Activated T-helper 9 cell treated with anti-CD3 and anti-CD28 coated beads, Interleukin-2, amount 50 U/mL, for 16 hours (primary cell): ENCODE data around the gene EIF2A.
"Not testable (repeated sequence)": the region's sequence is repeated elsewhere in the genome, so short reads cannot be mapped to it uniquely, and the experiment has no call there.

ENCODE experiments used
- DNase-seq: peaks from one replicate; pipeline ENCODE4 v3.0.0-alpha.2; 2020; ENCODE audit warnings: low read depth

The EIF2A gene

DNA sequence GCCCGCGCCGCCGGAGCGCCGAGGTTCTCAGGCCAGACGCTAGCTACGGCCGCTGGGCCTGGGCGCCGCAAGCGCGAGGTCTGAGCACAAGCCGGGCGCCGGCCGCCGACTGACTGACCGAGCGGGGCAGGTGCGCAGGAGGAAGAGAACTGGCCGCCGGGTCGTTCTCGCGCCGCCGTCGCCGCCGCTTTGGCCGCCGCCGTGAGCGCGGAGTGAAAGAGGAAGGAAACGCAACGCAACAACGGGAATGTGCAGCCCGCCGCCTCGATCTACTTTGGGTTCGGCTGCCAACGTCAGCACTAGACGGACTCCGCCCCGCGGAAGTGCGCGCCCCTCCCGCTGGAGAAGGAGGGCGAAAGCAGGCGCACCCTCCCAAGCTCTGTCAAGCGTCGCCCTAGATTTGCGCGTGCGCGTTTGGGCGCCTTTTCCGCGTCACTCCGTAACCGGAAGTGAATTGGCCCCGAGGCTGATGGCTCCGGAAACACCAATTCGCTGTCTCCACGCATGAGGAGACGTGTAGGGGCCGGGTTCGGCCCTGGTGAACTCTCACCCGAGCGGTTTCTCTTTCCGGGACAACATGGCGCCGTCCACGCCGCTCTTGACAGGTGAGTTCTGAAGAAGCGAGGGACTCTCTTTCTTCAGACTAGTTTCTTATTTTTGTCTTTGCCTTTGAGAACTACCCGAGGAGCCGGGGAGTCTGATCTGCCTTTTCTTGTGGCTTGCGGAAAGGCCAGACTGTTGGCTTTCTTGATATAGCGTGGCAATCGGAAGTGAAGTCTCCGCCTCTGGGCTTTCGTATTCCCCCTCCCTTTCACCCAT lies at the start of gene EIF2A, which contains the start of gene SERP1:
Gene EIF2A (plus strand): TSS at position 562 of the 819 bp plus-strand sequence. CDS start 16 bp downstream, at position 578.
Gene SERP1 (minus strand): TSS at position 271 of the 819 bp plus-strand sequence. CDS start 361 bp downstream, outside the sequence.
- DNase-seq: peak; percentile 99

DNA sequence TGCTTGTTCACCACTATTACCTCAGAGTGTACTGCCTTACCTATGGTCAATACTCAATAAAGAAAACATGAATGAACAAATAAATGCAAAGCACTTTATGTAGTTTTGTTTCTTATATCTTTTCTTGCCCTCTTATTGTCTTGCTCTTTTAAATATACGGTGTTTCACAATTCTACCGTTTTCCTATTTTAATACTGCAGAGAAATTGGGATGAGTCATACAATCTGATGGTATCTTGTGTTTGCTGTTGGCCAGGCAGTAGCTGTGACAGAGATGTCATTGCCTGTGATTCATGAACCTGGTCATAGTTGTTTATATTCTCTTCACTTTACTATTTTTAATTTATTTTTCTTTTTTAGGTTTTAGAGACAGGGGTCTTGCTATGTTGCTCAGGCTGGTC lies 48.6 kb upstream of the EIF2A start:
- DNase-seq: no peak

DNA sequence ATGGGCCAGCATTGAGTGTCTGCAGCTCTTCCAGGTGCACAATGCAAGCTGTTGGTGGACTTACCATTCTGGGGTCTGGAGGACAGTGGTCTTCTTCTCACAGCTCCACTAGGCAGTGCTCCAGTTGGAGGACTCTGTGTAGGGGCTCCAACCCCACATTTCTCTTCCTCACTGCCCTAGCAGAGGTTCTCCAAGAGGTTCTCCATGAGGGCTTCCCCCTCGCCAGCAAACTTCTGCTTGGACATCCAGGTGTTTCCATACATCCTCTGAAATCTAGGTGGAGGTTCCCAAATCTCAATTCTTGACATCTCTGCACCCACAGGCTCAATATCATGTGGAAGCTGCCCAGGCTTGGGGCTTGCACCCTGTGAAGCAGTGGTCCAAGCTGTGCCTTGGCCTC lies 45.6 kb upstream of the EIF2A start:
- not testable (repeated sequence) for DNase-seq

DNA sequence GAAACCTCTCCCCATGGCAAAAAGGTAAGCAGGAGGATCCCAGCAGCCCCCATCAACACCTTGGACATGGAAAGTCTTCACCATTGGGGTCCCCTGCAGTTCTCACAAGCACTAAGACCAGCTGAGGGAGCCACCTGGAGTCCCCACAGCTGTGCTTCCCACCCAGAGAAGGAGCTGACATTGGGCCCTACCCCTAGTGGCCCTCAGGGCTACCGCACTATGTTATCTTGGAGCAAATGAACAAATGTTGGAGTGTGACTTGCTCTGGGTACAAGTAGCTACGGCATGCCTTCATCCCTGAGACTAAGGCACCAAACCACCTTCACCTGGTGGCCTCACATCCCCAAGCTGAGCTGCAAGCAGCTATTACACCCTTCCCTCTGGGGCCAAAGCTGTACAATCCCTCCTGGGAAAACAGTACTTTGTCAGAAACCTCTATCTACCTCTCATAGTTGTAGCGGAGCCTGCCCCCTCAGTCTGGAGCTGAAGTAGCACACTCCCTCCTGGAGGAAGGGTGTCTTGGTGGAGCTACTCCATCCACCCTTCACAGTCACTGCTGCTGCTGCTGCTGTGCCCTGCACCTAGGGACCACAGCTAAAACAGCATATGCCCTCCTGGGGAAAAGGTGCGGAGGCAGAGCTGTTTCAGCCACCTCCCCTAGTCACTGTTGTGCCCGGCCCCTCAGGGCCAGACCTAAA lies 43.0 kb upstream of the EIF2A start:
- DNase-seq: no peak

DNA sequence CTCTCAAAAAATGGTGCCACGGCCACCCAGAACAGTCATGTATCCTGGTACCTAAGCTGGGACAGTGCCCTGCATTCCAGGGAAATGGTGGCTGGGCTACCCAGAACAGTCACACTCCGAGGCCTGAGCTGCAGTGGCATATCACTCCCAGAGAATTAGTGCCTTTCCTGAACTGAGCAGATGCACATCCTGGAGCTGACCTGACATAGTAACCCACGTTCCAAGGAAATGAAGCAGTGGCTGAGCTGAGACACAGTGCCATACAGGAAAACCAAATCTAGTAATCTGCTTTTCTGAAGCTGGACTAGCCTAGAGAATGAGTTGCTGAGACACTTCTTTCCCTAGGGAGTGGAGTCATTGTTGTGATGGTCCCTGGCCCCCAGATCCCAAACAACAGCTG lies 42.1 kb upstream of the EIF2A start:
- no peak for DNase-seq

DNA sequence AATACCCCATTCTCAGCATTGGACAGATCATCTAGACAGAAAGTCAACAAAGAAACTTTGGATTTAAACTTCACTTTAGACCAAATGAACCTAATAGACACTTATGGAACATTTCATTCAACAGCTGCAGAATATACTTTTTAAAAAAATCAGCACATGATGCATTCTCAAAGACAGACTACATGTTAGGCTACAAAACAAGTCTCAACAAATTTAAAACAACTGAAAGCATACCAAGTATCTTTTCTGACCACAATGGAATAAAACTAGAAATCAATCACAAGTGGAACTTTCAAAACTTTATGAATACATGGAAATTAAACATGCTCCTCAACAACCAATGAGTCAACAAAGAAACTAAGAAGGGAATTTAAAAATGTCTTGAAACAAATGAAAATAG lies 38.2 kb upstream of the EIF2A start:
- DNase-seq: no peak

DNA sequence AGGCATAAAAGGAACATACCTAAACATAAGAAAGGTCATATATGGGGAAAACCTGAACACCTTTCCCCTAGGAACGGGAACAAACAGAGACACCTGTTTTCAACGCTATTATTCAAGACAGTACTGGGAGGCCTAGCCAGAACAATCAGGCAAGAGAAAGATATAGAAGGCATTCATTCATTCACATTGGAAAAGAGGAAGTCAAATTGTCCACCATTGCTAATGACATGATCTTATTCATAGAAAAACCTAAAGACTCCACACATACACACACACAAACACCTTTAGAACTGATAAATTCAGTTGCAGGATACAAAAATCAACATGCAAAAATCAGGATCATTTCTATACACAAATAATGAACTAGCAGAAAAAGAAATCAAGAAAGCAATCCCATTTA lies 36.8 kb upstream of the EIF2A start:
- DNase-seq: no peak

DNA sequence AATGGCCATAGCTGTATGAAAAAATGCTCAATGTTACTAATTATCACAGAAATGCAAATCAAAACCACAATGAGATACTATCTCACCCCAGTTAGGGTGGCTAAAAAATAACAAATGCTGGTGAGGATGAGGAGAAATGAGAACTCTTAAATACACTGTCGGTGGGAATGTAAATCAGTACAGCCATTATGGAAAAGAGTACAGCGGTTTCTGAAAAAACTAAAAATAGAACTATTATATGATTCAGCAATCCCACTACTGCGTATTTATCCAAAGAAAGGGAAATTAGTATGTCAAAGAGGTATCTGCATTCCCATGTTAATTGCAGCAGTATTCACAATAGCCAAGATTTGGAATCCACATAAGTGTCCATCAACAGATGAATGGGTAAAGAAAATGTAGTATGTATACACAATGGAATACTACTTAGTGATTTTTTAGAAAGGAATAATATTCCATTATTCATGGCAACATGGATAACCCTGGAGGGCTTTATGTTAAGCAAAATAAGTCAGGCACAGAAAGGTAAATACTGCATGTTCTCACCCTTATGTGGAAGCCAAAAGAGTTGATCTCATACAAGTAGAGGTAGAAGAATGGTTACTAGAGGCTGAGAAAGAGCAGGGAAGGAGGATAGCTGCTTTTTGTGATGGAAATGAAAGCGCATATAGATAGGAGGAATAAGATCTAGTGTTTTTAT lies 35.3 kb upstream of the EIF2A start:
- DNase-seq: no peak

DNA sequence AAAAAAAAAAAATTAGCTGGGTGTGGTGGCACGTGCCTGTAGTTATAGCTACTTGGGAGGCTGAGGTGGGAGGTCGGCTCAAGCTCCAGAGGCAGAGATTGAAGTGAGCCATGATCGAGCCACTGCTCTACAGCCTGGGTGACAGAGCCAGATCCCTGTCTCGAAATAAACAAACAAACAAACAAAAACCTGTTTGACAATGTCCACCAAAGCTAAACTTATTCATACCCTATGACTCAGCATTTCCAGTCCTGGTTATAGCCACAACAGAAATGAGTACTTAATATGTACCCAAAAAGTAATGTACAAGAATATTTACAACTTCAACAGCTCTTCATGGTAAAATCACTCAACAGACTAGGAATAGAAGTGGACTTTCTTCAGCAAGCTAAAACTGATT lies 31.4 kb upstream of the EIF2A start:
- no peak for DNase-seq

DNA sequence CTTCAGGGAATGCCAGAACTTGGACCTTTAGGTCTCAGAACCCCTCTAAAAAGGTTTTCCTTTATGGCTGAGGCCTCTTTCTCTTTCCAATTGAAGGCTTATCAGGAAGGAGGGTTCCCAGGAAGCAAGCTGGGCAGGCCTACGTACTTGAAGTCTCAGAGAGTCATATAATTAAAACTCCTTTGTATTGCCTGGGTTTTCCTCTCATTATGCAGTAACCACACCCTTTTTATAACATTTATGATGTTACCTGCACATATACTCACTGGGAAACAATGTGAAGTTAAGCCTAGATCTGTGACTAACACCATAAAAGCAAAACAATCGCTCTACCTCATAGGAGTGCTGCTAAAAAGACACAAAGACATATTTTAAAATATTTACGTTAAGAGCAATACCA lies 27.6 kb upstream of the EIF2A start:
- no peak for DNase-seq

DNA sequence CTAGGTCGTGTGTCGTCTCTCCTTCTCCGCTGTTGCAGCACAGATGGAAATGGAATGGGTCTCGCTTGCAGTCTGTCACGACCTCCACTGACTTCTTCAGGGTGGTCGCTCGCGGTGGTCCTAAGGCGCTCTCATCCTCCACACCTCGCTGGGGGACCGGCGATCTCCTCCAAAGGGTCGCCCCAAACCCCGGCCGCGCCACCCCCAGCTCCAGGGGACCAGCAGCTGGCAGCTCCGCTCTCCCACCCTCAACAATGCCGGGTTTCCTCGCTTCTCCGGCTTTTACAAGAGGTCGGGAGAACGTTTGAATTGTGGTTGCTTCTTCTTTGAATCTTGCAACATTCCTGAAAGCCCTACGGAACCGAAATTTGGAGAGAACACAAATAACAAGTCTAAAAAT lies 26.2 kb upstream of the EIF2A start:
- DNase-seq: no peak

DNA sequence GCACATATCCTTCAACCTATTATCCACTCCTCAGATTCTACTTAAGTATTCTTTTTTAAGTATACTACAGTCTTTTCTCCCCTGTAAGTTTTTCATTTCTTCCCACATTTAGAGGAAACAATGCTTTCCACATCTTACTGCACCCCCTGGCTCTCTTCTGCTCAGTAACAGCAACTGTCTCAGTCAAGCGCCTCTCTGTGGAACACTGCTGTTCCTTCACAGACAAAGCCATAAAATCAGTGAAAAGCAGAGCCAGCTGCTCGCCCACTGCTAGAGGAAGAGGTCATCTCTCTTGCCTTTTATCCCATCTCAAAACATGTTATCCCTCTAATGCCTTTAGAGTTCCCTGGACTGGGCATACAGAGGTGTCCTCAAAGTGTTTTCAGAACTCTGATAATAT lies 25.1 kb upstream of the EIF2A start:
- no peak for DNase-seq

DNA sequence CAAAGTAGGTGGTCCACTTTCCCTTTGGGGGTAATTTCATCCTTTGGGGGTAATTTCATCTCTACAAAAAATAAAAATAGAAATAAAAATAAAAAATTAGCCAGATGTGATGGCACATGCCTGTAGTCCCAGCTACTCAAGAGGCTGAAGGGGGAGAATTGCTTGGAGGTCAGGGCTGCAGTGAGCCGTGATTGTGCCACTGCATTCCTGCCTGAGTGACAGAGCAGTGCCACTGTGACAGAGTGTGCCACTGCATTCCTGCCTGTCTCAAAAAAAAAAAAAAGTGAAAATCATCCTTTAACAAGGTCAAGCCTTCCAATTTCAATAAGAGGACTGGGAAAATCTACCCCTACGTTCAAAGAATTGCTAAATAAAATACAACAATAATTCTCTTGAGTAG lies 23.0 kb upstream of the EIF2A start:
- DNase-seq: no peak

DNA sequence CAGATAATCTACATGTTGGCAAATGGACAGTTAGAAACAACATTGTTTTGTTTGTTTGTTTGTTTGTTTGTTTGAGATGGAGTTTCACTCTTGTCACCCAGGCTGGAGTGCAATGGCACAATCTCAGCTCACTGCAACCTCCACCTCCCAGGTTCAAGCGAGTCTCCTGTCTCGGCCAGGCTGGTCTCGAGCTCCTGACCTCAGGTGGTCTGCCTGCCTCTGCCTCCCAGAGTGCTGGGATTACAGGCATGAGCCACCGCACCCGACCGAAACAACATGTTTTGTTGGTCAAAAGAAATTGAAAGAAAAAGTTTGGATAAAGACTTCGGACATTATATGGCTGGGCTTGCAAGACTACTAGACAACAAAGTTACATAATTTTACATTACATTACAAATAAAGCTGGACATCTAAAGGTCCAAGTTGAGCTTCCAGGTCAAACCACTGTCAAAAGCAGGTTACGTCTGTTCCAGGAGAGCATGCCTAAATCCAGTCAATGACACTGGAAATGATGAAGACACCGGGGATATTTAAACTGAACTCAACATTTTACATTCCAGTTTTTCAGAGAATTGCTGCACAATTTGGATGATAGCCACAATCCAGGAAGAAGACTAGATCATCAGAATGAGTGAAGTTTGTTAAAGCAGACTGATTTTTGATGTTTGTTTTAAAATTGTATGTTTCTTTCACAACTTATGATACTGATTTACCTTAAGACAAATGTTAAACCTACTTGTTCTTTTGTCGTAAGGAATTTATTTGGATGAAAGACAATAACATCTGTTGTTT lies 18.9 kb upstream of the EIF2A start:
- no peak for DNase-seq

DNA sequence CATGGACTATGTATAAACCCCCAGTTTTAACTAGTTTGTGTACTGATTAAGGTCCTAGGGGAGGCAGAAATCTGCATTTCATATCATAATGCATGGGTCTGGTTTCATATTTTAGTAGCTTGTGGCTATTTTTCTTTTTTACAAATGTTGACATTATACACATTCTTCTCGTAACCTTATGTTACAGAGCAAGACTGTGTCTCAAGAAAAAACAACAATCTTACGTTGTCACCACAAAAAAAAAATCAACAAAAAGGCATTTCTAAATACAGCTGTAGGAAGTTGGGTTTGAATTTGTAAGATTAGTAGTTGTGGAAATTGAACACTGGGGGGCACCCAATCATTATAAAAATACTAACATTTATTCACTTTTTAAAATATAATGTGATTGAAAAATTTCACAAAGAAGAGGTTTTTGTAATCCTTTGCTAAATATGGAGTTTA lies 18.2 kb upstream of the EIF2A start:
- DNase-seq: no peak

DNA sequence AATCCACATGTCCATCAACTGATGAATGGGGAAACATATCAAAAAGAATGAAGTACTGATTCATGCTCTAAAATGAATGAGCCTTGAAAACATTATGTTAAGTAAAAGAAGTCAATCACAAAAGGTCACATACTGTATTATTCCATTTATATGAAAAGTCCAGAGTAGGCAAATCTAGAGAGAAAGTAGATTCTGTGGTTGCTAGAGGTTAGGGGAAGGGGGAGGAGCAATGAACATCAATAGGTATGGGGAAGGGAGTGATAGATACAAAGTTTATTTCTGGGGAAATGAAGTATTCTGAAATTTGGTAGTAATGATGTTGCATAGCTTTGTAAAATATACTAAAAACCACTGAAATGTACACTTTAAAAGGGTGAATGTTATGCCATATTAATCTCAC lies 14.8 kb upstream of the EIF2A start:
- no peak for DNase-seq

DNA sequence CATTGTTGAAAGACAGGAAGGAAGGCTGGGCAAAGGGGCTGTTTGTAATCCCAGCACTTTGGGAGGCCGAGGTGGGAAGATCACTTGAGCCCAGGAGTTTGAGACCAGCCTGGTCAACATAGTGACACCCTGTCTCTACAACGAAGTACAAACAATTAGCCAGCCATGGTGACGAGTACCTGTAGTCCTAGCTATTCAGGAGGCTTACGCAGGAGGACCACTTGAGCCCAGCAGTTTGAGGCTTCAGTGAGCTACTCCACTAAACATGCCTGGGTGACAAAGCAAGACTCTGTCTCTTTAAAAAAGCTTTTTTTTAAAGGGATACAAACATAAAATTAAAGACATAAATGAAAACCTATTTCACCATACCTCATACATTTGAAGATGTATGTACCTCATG lies 11.4 kb upstream of the EIF2A start:
- no peak for DNase-seq

DNA sequence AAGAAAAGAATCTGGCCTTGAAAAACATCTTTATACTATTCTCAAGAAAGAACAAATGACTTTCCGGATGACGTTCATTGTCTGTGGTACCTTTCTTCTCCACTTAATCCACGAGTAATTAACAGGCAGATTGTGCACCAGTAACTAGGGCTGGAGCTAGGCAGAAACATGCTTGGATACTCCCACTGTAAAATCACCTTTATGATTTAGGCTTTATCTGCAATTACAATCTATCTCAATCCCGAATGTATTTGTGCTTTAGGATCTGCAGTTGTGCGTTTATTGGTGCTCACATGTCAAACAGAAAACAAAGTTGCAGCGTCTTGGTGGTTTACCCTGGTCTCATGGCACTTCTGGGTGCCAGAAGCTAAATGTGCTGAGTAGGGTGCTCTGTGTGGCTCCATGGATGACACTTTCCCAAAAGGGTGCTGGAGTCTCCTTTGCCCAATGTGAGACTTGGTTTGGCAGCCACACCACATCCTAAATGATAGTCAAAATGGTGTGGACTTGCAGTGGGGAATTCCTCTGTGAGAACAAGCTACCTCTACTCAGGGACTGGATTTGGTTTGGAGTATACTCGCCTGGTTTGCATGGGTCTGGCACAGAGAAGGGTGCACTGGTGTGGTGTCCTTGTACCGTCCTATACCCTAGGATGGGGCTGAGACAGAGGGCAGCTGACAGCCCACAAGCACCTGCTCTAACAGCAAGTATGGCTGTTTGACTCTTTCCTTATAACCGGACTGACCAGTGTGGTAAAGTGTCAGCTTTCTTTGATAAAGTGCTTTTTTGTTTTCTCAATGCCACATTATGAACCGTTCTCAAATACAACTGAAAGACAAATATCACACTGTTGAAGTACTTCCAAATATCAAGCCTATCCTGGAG lies 8.0 kb upstream of the EIF2A start:
- no peak for DNase-seq

DNA sequence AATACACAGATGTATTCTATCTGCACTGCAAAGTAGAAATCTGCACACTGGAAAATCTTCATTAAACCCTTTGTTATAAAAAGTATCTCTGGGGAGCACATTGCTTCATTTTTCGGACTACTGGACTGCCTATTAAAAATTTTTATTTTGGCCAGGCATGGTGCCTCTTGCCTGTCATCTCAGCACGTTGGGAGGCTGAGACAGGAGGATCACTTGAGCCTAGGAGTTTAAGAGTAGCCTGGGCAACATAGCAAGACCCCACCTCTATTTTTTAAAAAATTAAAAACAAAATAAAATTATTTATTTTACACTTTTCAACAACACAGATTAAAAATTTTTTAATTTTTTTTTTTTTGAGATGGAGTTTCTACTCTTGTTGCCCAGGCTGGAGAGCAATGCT lies 6.3 kb upstream of the EIF2A start:
- no peak for DNase-seq

DNA sequence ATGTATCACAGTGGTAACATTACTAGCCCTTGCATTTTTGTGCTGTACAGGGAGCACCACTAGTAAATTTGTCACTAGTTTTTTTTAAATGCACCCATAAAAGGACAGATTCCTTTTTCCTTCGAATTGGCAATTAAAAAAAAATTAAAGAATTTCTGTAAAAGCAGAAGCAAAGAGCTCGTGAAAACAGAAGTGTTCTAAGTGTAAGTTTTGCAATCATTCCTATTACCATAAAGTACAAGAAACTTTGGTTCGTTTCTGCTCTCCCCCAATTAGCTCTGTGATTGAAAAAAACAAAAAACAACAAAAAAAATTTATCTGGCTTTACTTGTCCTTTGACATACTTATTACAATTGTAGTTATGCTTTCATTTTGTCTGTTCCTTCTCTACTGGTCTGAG lies 5.6 kb upstream of the EIF2A start:
- no peak for DNase-seq

DNA sequence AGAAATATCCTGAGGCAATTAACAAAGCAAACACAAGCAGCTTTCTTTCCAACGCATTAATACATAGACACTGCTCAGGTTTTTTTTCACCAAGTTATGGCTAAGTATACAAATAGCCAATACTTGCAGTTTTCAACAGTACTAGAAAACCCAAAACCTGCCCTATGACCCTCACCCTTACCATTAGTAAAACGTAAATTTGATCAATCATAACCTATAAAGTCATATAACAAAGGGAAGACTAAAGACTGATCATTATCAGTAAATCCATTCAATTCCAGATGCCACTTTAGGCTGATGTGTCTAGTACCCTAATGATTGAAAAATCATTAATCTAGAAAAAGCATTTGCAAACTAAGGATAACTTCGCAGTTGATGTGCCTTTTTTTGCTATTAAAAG lies 3.5 kb upstream of the EIF2A start:
- no peak for DNase-seq
